ENCODE results near the gene CD164. TPM values are rescaled to one million over a fixed set of nuclear protein-coding genes. Genes with fewer than 3 reads are reported as not detected.

The CD164 gene
- total and polyA plus RNA-seq, 2 donors (not counting 3 experiments of a cell fraction or from before 2014, with no cell fraction given) = 116 to 172 TPM

DNA sequence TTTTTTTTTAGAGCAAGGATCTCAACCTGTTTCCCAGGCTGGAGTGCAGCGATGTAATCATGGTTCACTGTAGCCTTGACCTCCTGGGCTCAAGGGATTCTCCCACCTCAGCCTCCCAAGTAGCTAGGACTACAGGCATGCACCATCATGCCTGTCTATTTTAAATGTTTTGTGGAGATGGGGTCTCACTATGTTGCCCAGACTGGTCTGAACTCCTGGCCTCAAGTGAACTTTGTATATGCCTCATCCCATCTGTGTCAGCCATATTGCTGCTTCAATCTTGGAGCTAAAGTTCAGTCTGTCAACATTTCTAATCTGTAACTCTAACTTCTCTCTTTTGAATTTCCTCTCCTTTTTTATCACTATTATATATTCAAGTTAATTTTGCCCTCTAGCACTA lies 54.3 kb downstream of the CD164 start:
- DNase-seq (ENCODE audit: low read depth, low spot score) (no peak), FAIRE-seq (no peak)
- peaks cover 4 to 5% of the 10 kb centered on the region in 2 experiments for H3K27me3 ChIP-seq (ENCODE audit: control insufficient read depth in 2 of 2, insufficient read depth in 2 of 2, low read length in 2 of 2)
- no peak overlapping the region for H3K4me3 ChIP-seq (replicated peaks in 1 of 3; ENCODE audit: insufficient read depth in 1 of 3, low read depth in 1 of 3, low read length in 3 of 3)
- ChIA-PET CTCF (no interaction called here), POLR2A (no interaction called here)
- H3K4me2 ChIP-seq (ENCODE audit: insufficient read depth, low read length) = no peak overlapping the region
- no peak overlapping the region for H2AFZ ChIP-seq (ENCODE audit: low read depth, low read length)
- no peak for TF ChIP-seq POLR2A (IDR thresholded peaks at IDR 0.05; ENCODE audit: low read depth, low read length)
- TF ChIP-seq, protein P1, sequence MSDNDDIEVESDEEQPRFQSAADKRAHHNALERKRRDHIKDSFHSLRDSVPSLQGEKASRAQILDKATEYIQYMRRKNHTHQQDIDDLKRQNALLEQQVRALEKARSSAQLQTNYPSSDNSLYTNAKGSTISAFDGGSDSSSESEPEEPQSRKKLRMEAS (IDR thresholded peaks at IDR 0.05; ENCODE audit: insufficient read depth, insufficient read length) = no peak
- TF ChIP-seq, protein P2, sequence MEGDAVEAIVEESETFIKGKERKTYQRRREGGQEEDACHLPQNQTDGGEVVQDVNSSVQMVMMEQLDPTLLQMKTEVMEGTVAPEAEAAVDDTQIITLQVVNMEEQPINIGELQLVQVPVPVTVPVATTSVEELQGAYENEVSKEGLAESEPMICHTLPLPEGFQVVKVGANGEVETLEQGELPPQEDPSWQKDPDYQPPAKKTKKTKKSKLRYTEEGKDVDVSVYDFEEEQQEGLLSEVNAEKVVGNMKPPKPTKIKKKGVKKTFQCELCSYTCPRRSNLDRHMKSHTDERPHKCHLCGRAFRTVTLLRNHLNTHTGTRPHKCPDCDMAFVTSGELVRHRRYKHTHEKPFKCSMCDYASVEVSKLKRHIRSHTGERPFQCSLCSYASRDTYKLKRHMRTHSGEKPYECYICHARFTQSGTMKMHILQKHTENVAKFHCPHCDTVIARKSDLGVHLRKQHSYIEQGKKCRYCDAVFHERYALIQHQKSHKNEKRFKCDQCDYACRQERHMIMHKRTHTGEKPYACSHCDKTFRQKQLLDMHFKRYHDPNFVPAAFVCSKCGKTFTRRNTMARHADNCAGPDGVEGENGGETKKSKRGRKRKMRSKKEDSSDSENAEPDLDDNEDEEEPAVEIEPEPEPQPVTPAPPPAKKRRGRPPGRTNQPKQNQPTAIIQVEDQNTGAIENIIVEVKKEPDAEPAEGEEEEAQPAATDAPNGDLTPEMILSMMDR (IDR thresholded peaks at IDR 0.05; ENCODE audit: extremely low read depth in 1 of 2, insufficient read depth in 1 of 2, low read depth in 1 of 2, low read length in 2 of 2) = no peak
- no peak for TF ChIP-seq EZH2 (IDR thresholded peaks at IDR 0.05; ENCODE audit: borderline replicate concordance, low read depth, low read length, severe bottlenecking)
- TF ChIP-seq GATA2 (IDR thresholded peaks at IDR 0.05; ENCODE audit: insufficient read depth, insufficient read length, low read depth, low read length) = no peak
- TF ChIP-seq POLR2AphosphoS5 (IDR thresholded peaks at IDR 0.05; ENCODE audit: insufficient read depth, low read depth, low read length) = no peak
- no peak for TF ChIP-seq FOS (IDR thresholded peaks at IDR 0.05; ENCODE audit: borderline replicate concordance, insufficient read depth, low read length)
- TF ChIP-seq MYC (IDR thresholded peaks at IDR 0.05; ENCODE audit: low read depth, low read length) = no peak
- TF ChIP-seq JUN (IDR thresholded peaks at IDR 0.05; ENCODE audit: borderline replicate concordance, insufficient read depth, insufficient read length, low read depth) = no peak
- dilution Hi-C loops (cut with MboI; ENCODE audit: extremely low pct_ligation_motif_present, low sequenced_read_pairs) (no loop called here), intact Hi-C loops (cut with micrococcal nuclease) (no loop called here)
- no peaks in the 10 kb centered on the region for H4K20me1 ChIP-seq (replicated peaks; ENCODE audit: control insufficient read depth, extremely low read depth, insufficient read depth, low read length)
- H3K27ac ChIP-seq (ENCODE audit: insufficient read depth, low read depth, low read length) = no peak overlapping the region
- H3K9me1 ChIP-seq (replicated peaks; ENCODE audit: control insufficient read depth, extremely low read depth, insufficient read depth, low read length) = no peaks in the 10 kb centered on the region
- peaks cover 4% of the 10 kb centered on the region for H3K4me1 ChIP-seq (ENCODE audit: control insufficient read depth, extremely low read depth, insufficient read depth, low read length)
- no peaks in the 10 kb centered on the region for H3K36me3 ChIP-seq (ENCODE audit: control insufficient read depth in 2 of 2, extremely low read depth in 1 of 2, insufficient read depth in 2 of 2, low read length in 2 of 2)
- H3K9me3 ChIP-seq (replicated peaks; ENCODE audit: control insufficient read depth, insufficient read depth, low read length) = no peaks in the 10 kb centered on the region
- no TSS peak for BruUV-seq (replicated peaks)
- H3K9ac ChIP-seq (replicated peaks; ENCODE audit: extremely low read depth, insufficient read depth, low read length) = no peak overlapping the region
- no peaks in the 10 kb centered on the region for H3K79me2 ChIP-seq (ENCODE audit: control insufficient read depth, insufficient read depth, low read length)

Measured in endothelial cell of umbilical vein (primary cell).